H9 (cell line): Measurements from ENCODE around the gene CCNQ. TPM values are rescaled to one million over a fixed set of nuclear protein-coding genes. Genes with fewer than 3 reads are reported as not detected.

ENCODE experiments used
- DNase-seq: peaks from one replicate; pipeline ENCODE4 v3.0.0-alpha.2; 2017
- H2AFZ ChIP-seq: one replicate; pipeline ENCODE4 v1.6.1; 2013; ENCODE audit warnings: mild to moderate bottlenecking, low read length, control low read depth, moderate library complexity
- H2AK5ac ChIP-seq: 2 replicates; pipeline ENCODE4 v1.6.1; 2013; ENCODE audit warnings: low read length, control low read depth, mixed read lengths; ENCODE audit not compliant: insufficient read length
- H2BK120ac ChIP-seq: one replicate; pipeline ENCODE4 v1.6.1; 2013; ENCODE audit warnings: low read depth, mild to moderate bottlenecking, low read length, control low read depth, inconsistent platforms; ENCODE audit not compliant: poor library complexity, severe bottlenecking
- H2BK12ac ChIP-seq: 2 replicates; pipeline ENCODE4 v1.6.1; 2013; ENCODE audit warnings: low read length, control low read depth, mixed read lengths, low read depth; ENCODE audit not compliant: insufficient read length
- H2BK15ac ChIP-seq: 2 replicates; pipeline ENCODE4 v1.6.1; 2013; ENCODE audit warnings: low read depth, low read length, control low read depth
- H2BK20ac ChIP-seq: one replicate; pipeline ENCODE4 v1.6.1; 2013; ENCODE audit warnings: low read depth, mild to moderate bottlenecking, low read length, control low read depth, inconsistent platforms; ENCODE audit not compliant: poor library complexity, severe bottlenecking
- H2BK5ac ChIP-seq: 2 replicates; pipeline ENCODE4 v1.6.1; 2013; ENCODE audit warnings: low read length, control low read depth, mixed read lengths; ENCODE audit not compliant: insufficient read length
- H3K14ac ChIP-seq: 2 replicates; pipeline ENCODE4 v1.6.1; 2013; ENCODE audit warnings: low read length, control low read depth; ENCODE audit not compliant: insufficient read depth
- H3K18ac ChIP-seq: 2 replicates; pipeline ENCODE4 v1.6.1; 2013; ENCODE audit warnings: low read depth, mild to moderate bottlenecking, mixed read lengths, low read length, control low read depth; ENCODE audit not compliant: insufficient read length
- H3K23ac ChIP-seq: 2 replicates; pipeline ENCODE4 v1.6.1; 2013; ENCODE audit warnings: low read length, control low read depth, mixed read lengths, low read depth; ENCODE audit not compliant: insufficient read length
- H3K23me2 ChIP-seq: 2 replicates; pipeline ENCODE4 v1.6.1; 2013; ENCODE audit warnings: low read depth, mild to moderate bottlenecking, mixed read lengths, low read length, control low read depth; ENCODE audit not compliant: insufficient read length, poor library complexity, severe bottlenecking
- H3K27ac ChIP-seq: 2 replicates; pipeline ENCODE4 v1.5.1; 2013; ENCODE audit warnings: low read length, control low read depth, mixed read lengths, low read depth; ENCODE audit not compliant: insufficient read length
- H3K27me3 ChIP-seq: 2 replicates; pipeline ENCODE4 v1.6.1; 2013; ENCODE audit warnings: low read length, control low read depth, inconsistent platforms; ENCODE audit not compliant: insufficient read depth
- H3K4ac ChIP-seq: 2 replicates; pipeline ENCODE4 v1.6.1; 2013; ENCODE audit warnings: low read depth, mild to moderate bottlenecking, control low read depth, inconsistent platforms, low read length, moderate library complexity
- H3K4me1 ChIP-seq: 2 replicates; pipeline ENCODE4 v1.6.1; 2013; ENCODE audit warnings: low read length, control low read depth, inconsistent platforms; ENCODE audit not compliant: insufficient read depth
- H3K4me2 ChIP-seq: 2 replicates; pipeline ENCODE4 v1.6.1; 2013; ENCODE audit warnings: low read length, control low read depth, mixed read lengths; ENCODE audit not compliant: insufficient read length, insufficient read depth
- H3K56ac ChIP-seq: 2 replicates; pipeline ENCODE4 v1.6.1; 2013; ENCODE audit warnings: low read depth, mild to moderate bottlenecking, mixed read lengths, low read length, control low read depth; ENCODE audit not compliant: insufficient read length
- H3K79me1 ChIP-seq: 2 replicates; pipeline ENCODE4 v1.6.1; 2013; ENCODE audit warnings: low read depth, mild to moderate bottlenecking, moderate library complexity, low read length, control low read depth, inconsistent platforms; ENCODE audit not compliant: insufficient read depth, poor library complexity, severe bottlenecking
- H3K79me2 ChIP-seq: 2 replicates; pipeline ENCODE4 v1.6.1; 2013; ENCODE audit warnings: low read length, control low read depth, inconsistent platforms; ENCODE audit not compliant: insufficient read depth
- H3K9ac ChIP-seq: 2 replicates; pipeline ENCODE4 v1.6.1; 2013; ENCODE audit warnings: low read length, control low read depth, mixed read lengths; ENCODE audit not compliant: insufficient read length; ENCODE audit errors: extremely low read depth
- H3K9me3 ChIP-seq: one replicate; pipeline ENCODE4 v1.6.1; 2013; ENCODE audit warnings: low read depth, low read length, inconsistent platforms; ENCODE audit not compliant: control insufficient read depth
- H3T11ph ChIP-seq: one replicate; pipeline ENCODE4 v1.6.1; 2013; ENCODE audit warnings: mild to moderate bottlenecking, low read length, control low read depth, inconsistent platforms
- H4K20me1 ChIP-seq: one replicate; pipeline ENCODE4 v1.6.1; 2013; ENCODE audit not compliant: control insufficient read depth, insufficient read length, insufficient read depth
- H4K5ac ChIP-seq: 2 replicates; pipeline ENCODE4 v1.6.1; 2013; ENCODE audit warnings: low read depth, mild to moderate bottlenecking, mixed read lengths, low read length, control low read depth; ENCODE audit not compliant: insufficient read length
- H4K8ac ChIP-seq: replicated peaks from 2 replicates; pipeline ENCODE4 v1.6.1; 2013; ENCODE audit warnings: low read length, control low read depth, mixed read lengths, low read depth; ENCODE audit not compliant: insufficient read length
- H4K91ac ChIP-seq: 2 replicates; pipeline ENCODE4 v1.6.1; 2013; ENCODE audit warnings: low read depth, mild to moderate bottlenecking, moderate library complexity, mixed read lengths, low read length, control low read depth; ENCODE audit not compliant: insufficient read length
- H3K27ac Mint-ChIP-seq, 3 experiments: 2 replicates in 2 of 3; 3 replicates in 1 of 3; pipeline ENCODE4 v1.8.0; 2020 to 2021; ENCODE audit warnings: mixed read lengths in 3 of 3, mild to moderate bottlenecking in 1 of 3, moderate library complexity in 1 of 3
- H3K27me3 Mint-ChIP-seq: 2 replicates; pipeline ENCODE4 v1.8.0; 2021; ENCODE audit warnings: low read depth, mild to moderate bottlenecking, moderate library complexity, mixed read lengths
- H3K36me3 Mint-ChIP-seq, 3 experiments: 2 replicates in 2 of 3; 3 replicates in 1 of 3; pipeline ENCODE4 v1.8.0; 2020 to 2021; ENCODE audit warnings: low read depth in 3 of 3, mixed read lengths in 3 of 3; ENCODE audit not compliant: insufficient read depth in 1 of 3
- H3K4me1 Mint-ChIP-seq, 2 experiments: 2 replicates each; pipeline ENCODE4 v1.8.0; 2020; ENCODE audit warnings: mixed read lengths in 2 of 2
- H3K4me3 Mint-ChIP-seq, 2 experiments: 2 replicates in 1 of 2; 3 replicates in 1 of 2; pipeline ENCODE4 v1.8.0; 2020 to 2021; ENCODE audit warnings: mild to moderate bottlenecking in 2 of 2, mixed read lengths in 2 of 2, moderate library complexity in 1 of 2
- H3K9me3 Mint-ChIP-seq, 2 experiments: 2 replicates in 1 of 2; 3 replicates in 1 of 2; pipeline ENCODE4 v1.8.0; 2020; ENCODE audit warnings: mild to moderate bottlenecking in 2 of 2, mixed read lengths in 2 of 2, moderate library complexity in 1 of 2
- CTCF ChIP-seq: fragments of 200-600 bp; sonication (generic); conservative IDR thresholded peaks from 3 replicates; pipeline ENCODE4 v1.8.0; 2021; ENCODE audit warnings: antibody characterized with exemption, mild to moderate bottlenecking
- WGBS: extraction: QIAGEN DNeasy Blood & Tissue Kit; methylation state at CpG from one replicate; pipeline ENCODE4 v1.1.7; 2013; ENCODE audit warnings: missing lambda C conversion rate, low lambda C conversion rate, mixed read lengths; ENCODE audit not compliant: insufficient read length; ENCODE audit errors: extremely low coverage; 5-methylcytosine and 5-hydroxymethylcytosine counted together
- total RNA-seq: library from RNA; stranded (reverse); gene quantifications from 2 replicates; pipeline ENCODE4 v1.2.1, GENCODE V29; 2021

Gene CCNQ
- total RNA-seq, 1 experiment from 2014 or later = 18.4 TPM

- Histone ChIP-seq H3K23ac (no peak overlapping the region), H2BK20ac (no peak overlapping the region), H4K20me1 (no peaks in the 10 kb centered on the region), H2AK5ac (no peak overlapping the region), H3K27me3 (no peaks in the 10 kb centered on the region), H2BK12ac (no peak overlapping the region), H3K9ac (no peak overlapping the region), H4K91ac (no peak overlapping the region), H3K18ac (no peak overlapping the region), H3K9me3 (peaks cover 43% of the 10 kb centered on the region), H2BK5ac (no peak overlapping the region), H2BK15ac (no peak overlapping the region), H3K14ac (no peak overlapping the region), H3K4ac (no peak overlapping the region), H3T11ph (no peak overlapping the region), H2BK120ac (no peak overlapping the region), H3K79me1 (no peaks in the 10 kb centered on the region), H4K8ac (no peak overlapping the region), H3K56ac (no peak overlapping the region), H3K4me1 (no peaks in the 10 kb centered on the region), H2AFZ (no peak overlapping the region), H3K79me2 (no peaks in the 10 kb centered on the region), H4K5ac (no peak overlapping the region), H3K23me2 (no peaks in the 10 kb centered on the region), H3K4me2 (no peak overlapping the region), H3K27ac (no peak overlapping the region)
- no peak overlapping the region for H3K4me3 Mint-ChIP-seq
- peaks cover 22 to 39% (median 36%) of the 10 kb centered on the region in 3 experiments for H3K36me3 Mint-ChIP-seq
- H3K9me3 Mint-ChIP-seq = peaks cover 71 to 81% of the 10 kb centered on the region in 2 experiments
- TF ChIP-seq CTCF = no peak
- H3K27ac Mint-ChIP-seq = no peak overlapping the region
- WGBS = no CpG with 5 or more reads among the region's 18 CpGs
- no peaks in the 10 kb centered on the region for H3K4me1 Mint-ChIP-seq
- no peak for DNase-seq
- peaks cover 3% of the 10 kb centered on the region for H3K27me3 Mint-ChIP-seq
Observed at GRCh38 chrX:153588021-153588781, 10.7 kb downstream of the CCNQ start.
